GM12878 (cell line): ENCODE data around the gene SLC25A13. TPM values are rescaled to one million over a fixed set of nuclear protein-coding genes. Genes with fewer than 3 reads are reported as not detected.

Experiments used
- ATAC-seq: fragments of 200-7000 bp; cut with Tn5 transposase; 3 replicates; pipeline ENCODE4 v1.9.1; 2020; ENCODE audit warnings: mild to moderate bottlenecking, moderate library complexity
- BruUV-seq: library from RNA; stranded (reverse); fragments of 400-500 nt; replicated peaks from 2 replicates; lab custom pipeline; 2021; lab: Mats Ljungman, UMichigan
- CTCF ChIA-PET: fragments of 300-600 bp; sonication (Branson Sonifier 250); formaldehyde crosslinking; extraction: SDS; loops from one replicate; lab custom pipeline; 2021; ENCODE audit warnings: inconsistent platforms; lab: Yijun Ruan, JAX
- POLR2A ChIA-PET: fragments of 350-600 bp; formaldehyde crosslinking; extraction: SDS; loops from one replicate; lab custom pipeline; 2021; ENCODE audit warnings: inconsistent platforms; lab: Charles Lee
- RAD21 ChIA-PET: fragments of 300-600 bp; sonication (Branson Sonifier 250); formaldehyde crosslinking; loops from one replicate; lab custom pipeline; 2023; ENCODE audit warnings: antibody characterized with exemption; ENCODE audit not compliant: unreplicated experiment; lab: Charles Lee
- SMC1A ChIA-PET: fragments of 300-600 bp; sonication (Branson Sonifier 250); formaldehyde crosslinking; loops from one replicate; lab custom pipeline; 2023; ENCODE audit not compliant: unreplicated experiment, uncharacterized antibody; lab: Charles Lee
- DNase-seq: peaks from one replicate; pipeline ENCODE4 v3.0.0-alpha.2; 2011; ENCODE audit warnings: low read depth, low spot score
- FAIRE-seq: peaks from 3 replicates; lab custom pipeline; 2011; peaks lifted over from hg19 to GRCh38; lab: Jason Lieb, UNC
- H2AFZ ChIP-seq: 2 replicates; pipeline ENCODE4 v1.6.0; 2011; ENCODE audit warnings: low read depth, low read length, control low read depth; ENCODE audit not compliant: control insufficient read depth
- H3K27ac ChIP-seq: 2 replicates; pipeline ENCODE4 v1.5.1; 2011; ENCODE audit warnings: control low read depth; ENCODE audit not compliant: control insufficient read depth, insufficient read depth
- H3K27me3 ChIP-seq, 2 experiments: replicated peaks in 1 of 2; 2 replicates each; pipeline versions ENCODE4 v1.6.0 to v1.6.1; 2011; ENCODE audit warnings: low read length in 1 of 2; ENCODE audit not compliant: control insufficient read depth in 2 of 2, insufficient read depth in 2 of 2
- H3K36me3 ChIP-seq, 2 experiments: 2 replicates each; pipeline ENCODE4 v1.5.1; 2011; ENCODE audit warnings: low read length in 1 of 2; ENCODE audit not compliant: control insufficient read depth in 2 of 2, insufficient read depth in 2 of 2
- H3K4me1 ChIP-seq: 2 replicates; pipeline ENCODE4 v1.6.1; 2011; ENCODE audit warnings: mild to moderate bottlenecking, low read length, moderate library complexity, mixed read lengths; ENCODE audit not compliant: control insufficient read depth, insufficient read depth
- H3K4me2 ChIP-seq: 2 replicates; pipeline ENCODE4 v1.6.0; 2011; ENCODE audit warnings: control low read depth; ENCODE audit not compliant: control insufficient read depth, insufficient read depth
- H3K4me3 ChIP-seq: fragments of 200-600 bp; sonication (generic); 2 replicates; pipeline ENCODE4 v1.5.1; 2016
- H3K79me2 ChIP-seq: 2 replicates; pipeline ENCODE4 v1.6.0; 2011; ENCODE audit warnings: low read length; ENCODE audit not compliant: control insufficient read depth, insufficient read depth
- H3K9ac ChIP-seq: 2 replicates; pipeline ENCODE4 v1.8.0; 2011; ENCODE audit warnings: low read length, control low read depth, mixed read lengths; ENCODE audit not compliant: control insufficient read depth, insufficient read depth
- H3K9me3 ChIP-seq: replicated peaks from 3 replicates; pipeline ENCODE4 v1.5.1; 2011; ENCODE audit warnings: mild to moderate bottlenecking, low read length; ENCODE audit not compliant: control insufficient read depth, insufficient read depth
- H4K20me1 ChIP-seq: 2 replicates; pipeline ENCODE4 v1.6.0; 2011; ENCODE audit not compliant: control insufficient read depth, insufficient read depth
- ASH2L ChIP-seq: fragments of 300-600, 200-600 bp; sonication (generic); IDR thresholded peaks from 2 replicates; pipeline ENCODE4 v1.6.1; 2017; ENCODE audit warnings: low read depth, mild to moderate bottlenecking, borderline replicate concordance
- BRCA1 ChIP-seq: IDR thresholded peaks from 2 replicates; pipeline ENCODE4 v1.6.1; 2011; ENCODE audit warnings: low read depth, low read length, improper control_type of control experiment
- CHD2 ChIP-seq: IDR thresholded peaks from 2 replicates; pipeline ENCODE4 v1.6.1; 2011; ENCODE audit warnings: low read depth, low read length, improper control_type of control experiment, borderline replicate concordance
- HDAC2 ChIP-seq: fragments of 200-600 bp; sonication (generic); IDR thresholded peaks from 2 replicates; pipeline ENCODE4 v1.6.1; 2017
- MAX ChIP-seq: IDR thresholded peaks from 2 replicates; pipeline ENCODE4 v1.6.1; 2012; ENCODE audit warnings: low read depth, low read length, improper control_type of control experiment
- MLLT1 ChIP-seq: fragments of 450-650 bp; IDR thresholded peaks from 2 replicates; pipeline ENCODE4 v1.6.1; 2016; ENCODE audit warnings: mild to moderate bottlenecking
- MYB ChIP-seq: fragments of 150-350 bp; IDR thresholded peaks from 2 replicates; pipeline ENCODE4 v1.6.1; 2014; ENCODE audit warnings: mild to moderate bottlenecking, low read depth, low read length, borderline replicate concordance
- NKRF ChIP-seq: fragments of 450-650 bp; conservative IDR thresholded peaks from 2 replicates; pipeline ENCODE4 v1.6.1; 2017; ENCODE audit warnings: mild to moderate bottlenecking, moderate library complexity
- NR2C1 ChIP-seq: fragments of 450-650 bp; IDR thresholded peaks from 2 replicates; pipeline ENCODE4 v1.6.1; 2017; ENCODE audit warnings: antibody characterized with exemption, mild to moderate bottlenecking, moderate library complexity
- NRF1 ChIP-seq: conservative IDR thresholded peaks from 2 replicates; pipeline ENCODE4 v1.6.1; 2011; ENCODE audit warnings: mild to moderate bottlenecking, low read depth, low read length, improper control_type of control experiment
- PBX3 ChIP-seq: IDR thresholded peaks from 2 replicates; pipeline ENCODE4 v1.6.1; 2011; ENCODE audit warnings: mild to moderate bottlenecking, low read depth, low read length, moderate library complexity; ENCODE audit not compliant: insufficient replicate concordance
- RELA ChIP-seq: fragments of 450-650 bp; IDR thresholded peaks from 2 replicates; pipeline ENCODE4 v1.8.0; 2014; ENCODE audit warnings: borderline replicate concordance; ENCODE audit not compliant: partially characterized antibody
- SKIL ChIP-seq: fragments of 450-650 bp; IDR thresholded peaks from 2 replicates; pipeline ENCODE4 v1.6.1; 2017; ENCODE audit warnings: mild to moderate bottlenecking, low read depth, inconsistent platforms; ENCODE audit not compliant: poor library complexity, severe bottlenecking
- SP1 ChIP-seq: IDR thresholded peaks from one replicate; pipeline ENCODE4 v1.6.1; 2011; ENCODE audit warnings: low read depth, low read length
- STAT3 ChIP-seq: IDR thresholded peaks from 2 replicates; pipeline ENCODE4 v1.6.1; 2011; ENCODE audit warnings: low read depth, low read length, improper control_type of control experiment
- SUPT20H ChIP-seq: IDR thresholded peaks from 2 replicates; pipeline ENCODE4 v1.6.1; 2011; ENCODE audit warnings: low read depth, mild to moderate bottlenecking, low read length, moderate library complexity, borderline replicate concordance; ENCODE audit not compliant: control insufficient read depth
- TCF12 ChIP-seq: IDR thresholded peaks from 2 replicates; pipeline ENCODE4 v1.6.1; 2011; ENCODE audit warnings: low read depth, mild to moderate bottlenecking, low read length
- WGBS: methylation state at CpG from one replicate; pipeline ENCODE4 v1.1.6; 2016; ENCODE audit warnings: low lambda C conversion rate; ENCODE audit not compliant: insufficient replicate concordance, insufficient coverage; ENCODE audit errors: missing lambda C conversion rate; 5-methylcytosine and 5-hydroxymethylcytosine counted together
- in situ Hi-C: fragments of 300-500 bp; cut with MboI; formaldehyde crosslinking; loops from 9 replicates; pipeline ENCODE4 v1.14.3; 2018; ENCODE audit warnings: mixed read lengths
- intact Hi-C: fragments of 100-400 bp; cut with micrococcal nuclease; formaldehyde crosslinking; loops from one replicate; pipeline ENCODE4 v1.14.2; 2022; ENCODE audit not compliant: unreplicated experiment
- polyA plus RNA-seq, 11 experiments: library from polyadenylated mRNA; depleted of rRNA in 4 of 11; unstranded in 6 of 11; stranded (reverse) in 5 of 11; fragments of >200 nt; fragmentation: Nextera tagmentation in 4 of 11; fragmentation: Illumina TruSeq in 1 of 11; extraction: Ambion mirVana in 4 of 11; extraction: Trizol in 1 of 11; gene quantifications; 1 replicate in 1 of 11; 2 replicates in 10 of 11; pipeline versions ENCODE4 v1.2.1 to v1.2.3, GENCODE V29; 2011 to 2016; ENCODE audit warnings: inconsistent platforms in 2 of 11, missing spikeins in 2 of 11, low read depth in 1 of 11
- total RNA-seq, 4 experiments: library from RNA; depleted of rRNA in 3 of 4; stranded (reverse); fragments of >200 nt in 3 of 4; fragmentation: Illumina TruSeq in 1 of 4; extraction: Trizol in 1 of 4; gene quantifications; 2 replicates each; pipeline versions ENCODE4 v1.2.1 to v1.2.3, GENCODE V29; 2013 to 2021

SLC25A13 gene
- total and polyA plus RNA-seq, 10 of the 15 experiments (the other 5 are each of a cell fraction or from before 2014, with no cell fraction given): 7.0 to 24.7 (median 18.6) TPM

GRCh38 chr7:96203786-96204185, 118.1 kb downstream of the SLC25A13 start (continued):
- no peak for TF ChIP-seq SKIL
- no peak for TF ChIP-seq NRF1
- no peak for TF ChIP-seq STAT3
- no peak for TF ChIP-seq CHD2
- TF ChIP-seq RELA: no peak
- no peak for TF ChIP-seq MYB
- no peak for TF ChIP-seq SP1
- TF ChIP-seq BRCA1: no peak

GRCh38 chr7:96202102-96202501, 119.8 kb downstream of the SLC25A13 start:
- H3K27ac ChIP-seq: no peak overlapping the region
- ChIA-PET RAD21 (no interaction called here), CTCF (no interaction called here), SMC1A (interaction anchor here (0.7 kb wide), 1 partner anchor 564 kb away, joined by 3 read pairs; no protein-coding TSS in a partner anchor), POLR2A (no interaction called here)
- no peaks in the 10 kb centered on the region for H3K36me3 ChIP-seq
- in situ Hi-C loops (no loop called here), intact Hi-C loops (no loop called here)
- FAIRE-seq (no peak), DNase-seq (no peak), ATAC-seq (no peak)
- H3K79me2 ChIP-seq: no peaks in the 10 kb centered on the region
- no TSS peak for BruUV-seq
- no peak overlapping the region for H3K9ac ChIP-seq
- 100% methylated on average over 2 of the region's 2 CpGs for WGBS
- H4K20me1 ChIP-seq: no peaks in the 10 kb centered on the region
- no peak overlapping the region for H3K4me3 ChIP-seq
- no peaks in the 10 kb centered on the region for H3K27me3 ChIP-seq
- no peaks in the 10 kb centered on the region for H3K4me1 ChIP-seq
- H3K4me2 ChIP-seq: no peak overlapping the region
- H2AFZ ChIP-seq: no peak overlapping the region
- no peaks in the 10 kb centered on the region for H3K9me3 ChIP-seq
- TF ChIP-seq PBX3: no peak
- no peak for TF ChIP-seq MLLT1
- TF ChIP-seq TCF12: no peak
- no peak for TF ChIP-seq NR2C1
- TF ChIP-seq NKRF: no peak
- no peak for TF ChIP-seq SUPT20H
- no peak for TF ChIP-seq HDAC2
- TF ChIP-seq MAX: no peak
- no peak for TF ChIP-seq ASH2L
